Upper lobe of left lung (tissue), 4 donors: ENCODE data around the gene SLC12A2.

Experiments
- EP300 ChIP-seq, 4 donors: sonication (generic); formaldehyde crosslinking; IDR thresholded peaks; one replicate each; pipeline ENCODE4 v1.5.1; 2017; ENCODE audit warnings: antibody characterized with exemption in 4 of 4, control low read depth in 2 of 4
- POLR2A ChIP-seq, 4 donors: fragments of 450-650 bp; IDR thresholded peaks; one replicate each; pipeline ENCODE4 v1.5.1; 2016 to 2017; ENCODE audit warnings: antibody characterized with exemption in 4 of 4, mild to moderate bottlenecking in 2 of 4
- TF ChIP-seq, protein P1 (sequence below), 6 experiments: fragments of 450-650 bp in 4 of 6; fragments of 200-600 bp in 2 of 6; sonication (generic) in 2 of 6; IDR thresholded peaks; one replicate each; pipeline ENCODE4 v1.5.1; 2016 to 2019; ENCODE audit warnings: antibody characterized with exemption in 6 of 6

DNA sequence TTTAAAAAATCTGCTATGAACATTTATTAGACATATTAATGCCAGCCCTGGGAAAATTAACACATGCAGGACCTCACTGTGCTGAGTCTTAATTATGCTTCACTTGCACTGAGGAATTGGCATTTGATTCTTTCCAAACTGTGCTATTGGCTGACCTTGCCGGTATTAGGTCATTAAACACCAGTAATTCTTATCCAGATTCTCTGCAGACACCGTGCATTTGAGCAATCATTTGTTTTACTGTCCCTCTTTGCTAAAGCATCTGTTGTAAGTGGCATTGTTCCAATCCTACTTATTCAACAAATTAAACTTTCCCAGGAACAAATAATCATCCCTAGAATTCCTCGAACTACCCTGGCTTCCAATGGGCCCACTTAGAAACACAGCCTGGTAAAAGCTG, 145.0 kb downstream of the SLC12A2 start:
- TF ChIP-seq, protein P1, sequence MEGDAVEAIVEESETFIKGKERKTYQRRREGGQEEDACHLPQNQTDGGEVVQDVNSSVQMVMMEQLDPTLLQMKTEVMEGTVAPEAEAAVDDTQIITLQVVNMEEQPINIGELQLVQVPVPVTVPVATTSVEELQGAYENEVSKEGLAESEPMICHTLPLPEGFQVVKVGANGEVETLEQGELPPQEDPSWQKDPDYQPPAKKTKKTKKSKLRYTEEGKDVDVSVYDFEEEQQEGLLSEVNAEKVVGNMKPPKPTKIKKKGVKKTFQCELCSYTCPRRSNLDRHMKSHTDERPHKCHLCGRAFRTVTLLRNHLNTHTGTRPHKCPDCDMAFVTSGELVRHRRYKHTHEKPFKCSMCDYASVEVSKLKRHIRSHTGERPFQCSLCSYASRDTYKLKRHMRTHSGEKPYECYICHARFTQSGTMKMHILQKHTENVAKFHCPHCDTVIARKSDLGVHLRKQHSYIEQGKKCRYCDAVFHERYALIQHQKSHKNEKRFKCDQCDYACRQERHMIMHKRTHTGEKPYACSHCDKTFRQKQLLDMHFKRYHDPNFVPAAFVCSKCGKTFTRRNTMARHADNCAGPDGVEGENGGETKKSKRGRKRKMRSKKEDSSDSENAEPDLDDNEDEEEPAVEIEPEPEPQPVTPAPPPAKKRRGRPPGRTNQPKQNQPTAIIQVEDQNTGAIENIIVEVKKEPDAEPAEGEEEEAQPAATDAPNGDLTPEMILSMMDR (IDR thresholded peaks at IDR 0.05), result no peak
- TF ChIP-seq EP300 (IDR thresholded peaks at IDR 0.05), result no peak
- no peak for TF ChIP-seq POLR2A (IDR thresholded peaks at IDR 0.05)
